ENCODE results near the gene SSPN. TPM values are rescaled to one million over a fixed set of nuclear protein-coding genes. Genes with fewer than 3 reads are reported as not detected.

SSPN gene
- total and polyA plus RNA-seq, 5 experiments from 2014 or later, result 0.27 TPM; not detected in 4

- Mint-ChIP-seq H3K27ac (no peak overlapping the region), H3K36me3 (no peaks in the 10 kb centered on the region), H3K4me3 (no peak overlapping the region), H3K9me3 (no peaks in the 10 kb centered on the region), H3K27me3 (no peaks in the 10 kb centered on the region), H3K4me1 (peaks cover 0 to 17% (median 3%) of the 10 kb centered on the region in 4 donors)
- ATAC-seq, result no peak
- POLR2A ChIA-PET, result no interaction called here
- no peak for DNase-seq
Observed at GRCh38 chr12:26276709-26277108, 81.3 kb downstream of the SSPN start.

GRCh38 chr12:26277506-26278246 is 82.3 kb downstream of the SSPN start:
- peaks cover 0 to 17% (median 0%) of the 10 kb centered on the region in 4 donors for H3K4me1 Mint-ChIP-seq
- POLR2A ChIA-PET, result no interaction called here

GRCh38 chr12:26278266-26278665 is 82.9 kb downstream of the SSPN start:
- Mint-ChIP-seq H3K27ac (no peak overlapping the region), H3K27me3 (no peaks in the 10 kb centered on the region), H3K4me1 (peaks cover 0 to 17% (median 2%) of the 10 kb centered on the region in 4 donors), H3K4me3 (no peak overlapping the region), H3K9me3 (no peaks in the 10 kb centered on the region), H3K36me3 (no peaks in the 10 kb centered on the region)
- POLR2A ChIA-PET, result no interaction called here
- ATAC-seq (no peak), DNase-seq (no peak)

More at GRCh38 chr12:26277506-26278246, 82.3 kb downstream of the SSPN start:
- no peaks in the 10 kb centered on the region for H3K27me3 Mint-ChIP-seq
- no peak overlapping the region for H3K4me3 Mint-ChIP-seq
- ATAC-seq (no peak), DNase-seq (no peak)
- no peak overlapping the region for H3K27ac Mint-ChIP-seq
- no peaks in the 10 kb centered on the region for H3K36me3 Mint-ChIP-seq
- no peaks in the 10 kb centered on the region for H3K9me3 Mint-ChIP-seq

GRCh38 chr12:26278666-26279065 is 83.3 kb downstream of the SSPN start:
- Mint-ChIP-seq H3K36me3 (no peaks in the 10 kb centered on the region), H3K9me3 (no peaks in the 10 kb centered on the region), H3K27ac (no peak overlapping the region), H3K27me3 (no peaks in the 10 kb centered on the region), H3K4me3 (no peak overlapping the region), H3K4me1 (peaks cover 0 to 17% (median 2%) of the 10 kb centered on the region in 4 donors)
- ATAC-seq (no peak), DNase-seq (no peak)
- POLR2A ChIA-PET, result no interaction called here

GRCh38 chr12:26279091-26279490 is 83.7 kb downstream of the SSPN start:
- ATAC-seq (no peak), DNase-seq (no peak)
- Mint-ChIP-seq H3K4me1 (peaks cover 0 to 15% (median 2%) of the 10 kb centered on the region in 4 donors), H3K4me3 (no peak overlapping the region), H3K27ac (no peak overlapping the region), H3K36me3 (no peaks in the 10 kb centered on the region), H3K27me3 (no peaks in the 10 kb centered on the region), H3K9me3 (no peaks in the 10 kb centered on the region)
- POLR2A ChIA-PET, result no interaction called here

GRCh38 chr12:26279908-26280307 is 84.5 kb downstream of the SSPN start:
- peaks cover 0 to 8% (median 2%) of the 10 kb centered on the region in 4 donors for H3K4me1 Mint-ChIP-seq
- H3K9me3 Mint-ChIP-seq, result no peaks in the 10 kb centered on the region
- H3K4me3 Mint-ChIP-seq, result no peak overlapping the region
- no peak overlapping the region for H3K27ac Mint-ChIP-seq
- ATAC-seq (no peak), DNase-seq (no peak)
- H3K36me3 Mint-ChIP-seq, result no peaks in the 10 kb centered on the region
- H3K27me3 Mint-ChIP-seq, result no peaks in the 10 kb centered on the region
- POLR2A ChIA-PET, result no interaction called here

- no peaks in the 10 kb centered on the region for H3K27me3 Mint-ChIP-seq
- H3K4me3 Mint-ChIP-seq, result no peak overlapping the region
- no peak for ATAC-seq
- DNase-seq, result no peak
- POLR2A ChIA-PET, result no interaction called here
- peaks cover 0 to 7% (median 0%) of the 10 kb centered on the region in 3 donors for H3K36me3 Mint-ChIP-seq
- peaks cover 0 to 5% (median 2%) of the 10 kb centered on the region in 4 donors for H3K4me1 Mint-ChIP-seq
- H3K27ac Mint-ChIP-seq, result no peak overlapping the region
- peaks cover 0 to 6% (median 0%) of the 10 kb centered on the region in 9 donors for H3K9me3 Mint-ChIP-seq
Observed at GRCh38 chr12:26280869-26281268, 85.5 kb downstream of the SSPN start.

- DNase-seq (no peak), ATAC-seq (no peak)
- peaks cover 0 to 6% (median 0%) of the 10 kb centered on the region in 9 donors for H3K9me3 Mint-ChIP-seq
- POLR2A ChIA-PET, result no interaction called here
- peaks cover 0 to 5% (median 2%) of the 10 kb centered on the region in 4 donors for H3K4me1 Mint-ChIP-seq
- H3K27ac Mint-ChIP-seq, result no peak overlapping the region
- no peak overlapping the region for H3K4me3 Mint-ChIP-seq
- H3K36me3 Mint-ChIP-seq, result peaks cover 0 to 7% (median 0%) of the 10 kb centered on the region in 3 donors
- no peaks in the 10 kb centered on the region for H3K27me3 Mint-ChIP-seq
Observed at GRCh38 chr12:26281320-26281719, 85.9 kb downstream of the SSPN start.

- no peak for DNase-seq
- POLR2A ChIA-PET, result no interaction called here
- H3K4me3 Mint-ChIP-seq, result no peak overlapping the region
- ATAC-seq, result no peak
- H3K36me3 Mint-ChIP-seq, result peaks cover 0 to 7% (median 0%) of the 10 kb centered on the region in 3 donors
- no peak overlapping the region for H3K27ac Mint-ChIP-seq
- H3K4me1 Mint-ChIP-seq, result peaks cover 0 to 5% (median 2%) of the 10 kb centered on the region in 4 donors
- peaks cover 0 to 6% (median 0%) of the 10 kb centered on the region in 9 donors for H3K9me3 Mint-ChIP-seq
- H3K27me3 Mint-ChIP-seq, result peaks cover 0 to 3% (median 0%) of the 10 kb centered on the region in 5 donors
Observed at GRCh38 chr12:26282339-26282940, 87.1 kb downstream of the SSPN start.

GRCh38 chr12:26283046-26283445 is 87.7 kb downstream of the SSPN start:
- Mint-ChIP-seq H3K4me3 (no peak overlapping the region), H3K27ac (no peak overlapping the region), H3K27me3 (peaks cover 0 to 6% (median 0%) of the 10 kb centered on the region in 5 donors), H3K9me3 (peaks cover 0 to 6% (median 0%) of the 10 kb centered on the region in 9 donors), H3K4me1 (peaks cover 0 to 3% (median 0%) of the 10 kb centered on the region in 4 donors), H3K36me3 (peaks cover 0 to 7% (median 0%) of the 10 kb centered on the region in 3 donors)
- no peak for ATAC-seq
- POLR2A ChIA-PET, result no interaction called here
- no peak for DNase-seq

GRCh38 chr12:26283617-26284016 is 88.2 kb downstream of the SSPN start:
- POLR2A ChIA-PET, result no interaction called here
- peaks cover 0 to 6% (median 0%) of the 10 kb centered on the region in 9 donors for H3K9me3 Mint-ChIP-seq
- H3K36me3 Mint-ChIP-seq, result peaks cover 0 to 7% (median 0%) of the 10 kb centered on the region in 3 donors
- no peak overlapping the region for H3K27ac Mint-ChIP-seq
- ATAC-seq, result no peak
- peaks cover 0 to 6% (median 0%) of the 10 kb centered on the region in 5 donors for H3K27me3 Mint-ChIP-seq
- no peak overlapping the region for H3K4me3 Mint-ChIP-seq
- peaks cover 0 to 5% (median 0%) of the 10 kb centered on the region in 4 donors for H3K4me1 Mint-ChIP-seq
- DNase-seq, result no peak

GRCh38 chr12:26285401-26285800 is 90.0 kb downstream of the SSPN start:
- Mint-ChIP-seq H3K9me3 (peaks cover 0 to 6% (median 0%) of the 10 kb centered on the region in 9 donors), H3K27ac (no peak overlapping the region), H3K27me3 (peaks cover 0 to 6% (median 0%) of the 10 kb centered on the region in 5 donors), H3K4me3 (no peak overlapping the region), H3K36me3 (peaks cover 0 to 7% (median 0%) of the 10 kb centered on the region in 3 donors), H3K4me1 (peaks cover 0 to 5% (median 0%) of the 10 kb centered on the region in 4 donors)
- ATAC-seq (no peak), DNase-seq (no peak)
- POLR2A ChIA-PET, result no interaction called here

- H3K9me3 Mint-ChIP-seq, result peaks cover 0 to 6% (median 0%) of the 10 kb centered on the region in 9 donors
- DNase-seq (no peak), ATAC-seq (no peak)
- peaks cover 0 to 5% (median 0%) of the 10 kb centered on the region in 4 donors for H3K4me1 Mint-ChIP-seq
- peaks cover 0 to 7% (median 0%) of the 10 kb centered on the region in 3 donors for H3K36me3 Mint-ChIP-seq
- POLR2A ChIA-PET, result no interaction called here
- H3K27ac Mint-ChIP-seq, result no peak overlapping the region
- peaks cover 0 to 6% (median 0%) of the 10 kb centered on the region in 5 donors for H3K27me3 Mint-ChIP-seq
- no peak overlapping the region for H3K4me3 Mint-ChIP-seq
Observed at GRCh38 chr12:26286186-26286585, 90.8 kb downstream of the SSPN start.

All from naive thymus-derived CD8-positive, alpha-beta T cell (primary cell).